Measurements from ENCODE around the gene CPNE2.

The CPNE2 gene

GRCh38 chr16:57127836-57128235, 35.5 kb downstream of the CPNE2 start:
- no peak for DNase-seq
- peaks cover 0 to 40% (median 14%) of the 10 kb centered on the region in 4 experiments for H3K4me1 ChIP-seq (ENCODE audit: control extremely low read depth in 1 of 4, control insufficient read depth in 4 of 4, insufficient read depth in 4 of 4, low read length in 3 of 4)
- ChIA-PET CTCF (interaction anchor here (1.0 to 3.9 kb wide), 6 partner anchors 8 to 46 kb away, joined by 3 to 20 read pairs (median 4); partner anchors contain the start of gene CPNE2), POLR2A (no interaction called here)
- H3K9me3 ChIP-seq (ENCODE audit: control extremely low read depth in 1 of 5, control insufficient read depth in 4 of 5, insufficient read depth in 2 of 5, low read depth in 1 of 5, low read length in 4 of 5) = no peaks in the 10 kb centered on the region
- H3K36me3 ChIP-seq (ENCODE audit: control insufficient read depth in 4 of 4, insufficient read depth in 4 of 4, low read length in 3 of 4) = peaks cover 2 to 33% (median 14%) of the 10 kb centered on the region in 4 experiments
- H3K27ac ChIP-seq (ENCODE audit: insufficient read depth in 1 of 2, low read depth in 1 of 2, low read length in 2 of 2, poor library complexity in 1 of 2, severe bottlenecking in 2 of 2) = no peak overlapping the region
- H3K27me3 ChIP-seq (replicated peaks in 2 of 5; ENCODE audit: control insufficient read depth in 4 of 5, insufficient read depth in 5 of 5, low read length in 4 of 5) = no peaks in the 10 kb centered on the region
- no peak overlapping the region for H3K4me3 ChIP-seq (ENCODE audit: control insufficient read depth in 1 of 7, extremely low read depth in 1 of 7, insufficient read depth in 4 of 7, low read depth in 2 of 7, low read length in 6 of 7)
- WGBS (ENCODE audit: insufficient coverage) = 100% methylated on average over 1 of the region's 7 CpGs

GRCh38 chr16:57128771-57129389, 36.5 kb downstream of the CPNE2 start:
- H3K4me1 ChIP-seq (ENCODE audit: control extremely low read depth in 1 of 4, control insufficient read depth in 4 of 4, insufficient read depth in 4 of 4, low read length in 3 of 4) = peaks cover 0 to 41% (median 14%) of the 10 kb centered on the region in 4 experiments
- DNase-seq = peak in 2 of 3 donors; percentile 57 to 77
- WGBS (ENCODE audit: insufficient coverage) = 39% methylated on average over 7 of the region's 11 CpGs
- H3K27ac ChIP-seq (ENCODE audit: insufficient read depth in 1 of 2, low read depth in 1 of 2, low read length in 2 of 2, poor library complexity in 1 of 2, severe bottlenecking in 2 of 2) = no peak overlapping the region
- no peak overlapping the region for H3K4me3 ChIP-seq (ENCODE audit: control insufficient read depth in 1 of 7, extremely low read depth in 1 of 7, insufficient read depth in 4 of 7, low read depth in 2 of 7, low read length in 6 of 7)
- no peaks in the 10 kb centered on the region for H3K9me3 ChIP-seq (ENCODE audit: control extremely low read depth in 1 of 5, control insufficient read depth in 4 of 5, insufficient read depth in 2 of 5, low read depth in 1 of 5, low read length in 4 of 5)
- ChIA-PET CTCF (interaction anchor here (1.3 to 3.9 kb wide), 7 partner anchors 9 to 35 kb away, joined by 3 to 20 read pairs (median 4); partner anchors contain the start of gene CPNE2), POLR2A (no interaction called here)
- H3K27me3 ChIP-seq (replicated peaks in 2 of 5; ENCODE audit: control insufficient read depth in 4 of 5, insufficient read depth in 5 of 5, low read length in 4 of 5) = no peaks in the 10 kb centered on the region
- H3K36me3 ChIP-seq (ENCODE audit: control insufficient read depth in 4 of 4, insufficient read depth in 4 of 4, low read length in 3 of 4) = peaks cover 2 to 36% (median 10%) of the 10 kb centered on the region in 4 experiments

GRCh38 chr16:57130950-57131321, 38.6 kb downstream of the CPNE2 start:
- DNase-seq = no peak
- Histone ChIP-seq H3K4me1 (ENCODE audit: control extremely low read depth in 1 of 4, control insufficient read depth in 4 of 4, insufficient read depth in 4 of 4, low read length in 3 of 4) (peaks cover 0 to 59% (median 24%) of the 10 kb centered on the region in 4 experiments), H3K27me3 (replicated peaks in 2 of 5; ENCODE audit: control insufficient read depth in 4 of 5, insufficient read depth in 5 of 5, low read length in 4 of 5) (no peaks in the 10 kb centered on the region), H3K4me3 (ENCODE audit: control insufficient read depth in 1 of 7, extremely low read depth in 1 of 7, insufficient read depth in 4 of 7, low read depth in 2 of 7, low read length in 6 of 7) (no peak overlapping the region), H3K36me3 (ENCODE audit: control insufficient read depth in 4 of 4, insufficient read depth in 4 of 4, low read length in 3 of 4) (peaks cover 0 to 25% (median 6%) of the 10 kb centered on the region in 4 experiments), H3K9me3 (ENCODE audit: control extremely low read depth in 1 of 5, control insufficient read depth in 4 of 5, insufficient read depth in 2 of 5, low read depth in 1 of 5, low read length in 4 of 5) (no peaks in the 10 kb centered on the region), H3K27ac (ENCODE audit: insufficient read depth in 1 of 2, low read depth in 1 of 2, low read length in 2 of 2, poor library complexity in 1 of 2, severe bottlenecking in 2 of 2) (no peak overlapping the region)
- ChIA-PET CTCF (interaction anchor here (2.2 kb wide), 1 partner anchor 38 kb away, joined by 7 read pairs; the partner anchor contains the start of gene CPNE2), POLR2A (no interaction called here)
- 93% methylated on average over 6 of the region's 6 CpGs for WGBS (ENCODE audit: insufficient coverage)

- Histone ChIP-seq H3K9me3 (ENCODE audit: control extremely low read depth in 1 of 5, control insufficient read depth in 4 of 5, insufficient read depth in 2 of 5, low read depth in 1 of 5, low read length in 4 of 5) (no peaks in the 10 kb centered on the region), H3K36me3 (ENCODE audit: control insufficient read depth in 4 of 4, insufficient read depth in 4 of 4, low read length in 3 of 4) (peaks cover 0 to 22% (median 3%) of the 10 kb centered on the region in 4 experiments), H3K4me1 (ENCODE audit: control extremely low read depth in 1 of 4, control insufficient read depth in 4 of 4, insufficient read depth in 4 of 4, low read length in 3 of 4) (peaks cover 0 to 59% (median 24%) of the 10 kb centered on the region in 4 experiments), H3K27ac (ENCODE audit: insufficient read depth in 1 of 2, low read depth in 1 of 2, low read length in 2 of 2, poor library complexity in 1 of 2, severe bottlenecking in 2 of 2) (no peak overlapping the region), H3K4me3 (ENCODE audit: control insufficient read depth in 1 of 7, extremely low read depth in 1 of 7, insufficient read depth in 4 of 7, low read depth in 2 of 7, low read length in 6 of 7) (no peak overlapping the region), H3K27me3 (replicated peaks in 2 of 5; ENCODE audit: control insufficient read depth in 4 of 5, insufficient read depth in 5 of 5, low read length in 4 of 5) (no peaks in the 10 kb centered on the region)
- WGBS (ENCODE audit: insufficient coverage) = 95% methylated on average over 14 of the region's 17 CpGs
- no peak for DNase-seq
- ChIA-PET CTCF (interaction anchor here (2.2 kb wide), 1 partner anchor 38 kb away, joined by 7 read pairs; the partner anchor contains the start of gene CPNE2), POLR2A (no interaction called here)
Measured at GRCh38 chr16:57131351-57131970, 39.1 kb downstream of the CPNE2 start.

DNA sequence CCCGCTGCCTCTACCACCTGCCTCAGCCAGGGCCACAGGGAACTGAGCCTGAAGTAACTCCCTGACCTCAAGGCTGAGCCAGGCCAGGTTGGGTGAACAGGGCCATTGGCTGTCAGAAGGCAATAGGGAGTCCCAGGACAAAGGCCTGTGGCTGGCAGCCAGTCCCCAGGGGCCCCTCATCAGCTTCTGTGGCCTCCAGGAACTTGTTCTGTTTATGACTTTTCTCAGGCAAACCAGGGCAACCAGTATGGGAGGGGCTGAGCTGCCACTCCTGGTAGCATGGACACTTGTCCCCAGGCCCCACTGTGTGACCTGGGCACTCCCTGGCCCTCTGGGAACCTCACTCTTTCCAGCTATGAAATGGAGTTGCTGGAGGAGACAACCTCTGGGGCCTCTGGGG, 40.1 kb downstream of the CPNE2 start:
- Histone ChIP-seq H3K27ac (ENCODE audit: insufficient read depth in 1 of 2, low read depth in 1 of 2, low read length in 2 of 2, poor library complexity in 1 of 2, severe bottlenecking in 2 of 2) (no peak overlapping the region), H3K4me3 (ENCODE audit: control insufficient read depth in 1 of 7, extremely low read depth in 1 of 7, insufficient read depth in 4 of 7, low read depth in 2 of 7, low read length in 6 of 7) (no peak overlapping the region), H3K9me3 (ENCODE audit: control extremely low read depth in 1 of 5, control insufficient read depth in 4 of 5, insufficient read depth in 2 of 5, low read depth in 1 of 5, low read length in 4 of 5) (no peaks in the 10 kb centered on the region), H3K36me3 (ENCODE audit: control insufficient read depth in 4 of 4, insufficient read depth in 4 of 4, low read length in 3 of 4) (peaks cover 0 to 16% (median 6%) of the 10 kb centered on the region in 4 experiments), H3K27me3 (replicated peaks in 2 of 5; ENCODE audit: control insufficient read depth in 4 of 5, insufficient read depth in 5 of 5, low read length in 4 of 5) (no peaks in the 10 kb centered on the region), H3K4me1 (ENCODE audit: control extremely low read depth in 1 of 4, control insufficient read depth in 4 of 4, insufficient read depth in 4 of 4, low read length in 3 of 4) (peaks cover 0 to 59% (median 24%) of the 10 kb centered on the region in 4 experiments)
- no peak for DNase-seq
- 100% methylated on average over 1 of the region's 1 CpG for WGBS (ENCODE audit: insufficient coverage)
- CTCF ChIA-PET = interaction anchor here (1.3 to 2.2 kb wide), 2 partner anchors 17 to 39 kb away, joined by 4 to 7 read pairs; partner anchors contain the start of gene CPNE2
- POLR2A ChIA-PET = no interaction called here

GRCh38 chr16:57133031-57133430, 40.6 kb downstream of the CPNE2 start:
- Histone ChIP-seq H3K27ac (ENCODE audit: insufficient read depth in 1 of 2, low read depth in 1 of 2, low read length in 2 of 2, poor library complexity in 1 of 2, severe bottlenecking in 2 of 2) (no peak overlapping the region), H3K36me3 (ENCODE audit: control insufficient read depth in 4 of 4, insufficient read depth in 4 of 4, low read length in 3 of 4) (peaks cover 0 to 13% (median 9%) of the 10 kb centered on the region in 4 experiments), H3K4me1 (ENCODE audit: control extremely low read depth in 1 of 4, control insufficient read depth in 4 of 4, insufficient read depth in 4 of 4, low read length in 3 of 4) (peaks cover 0 to 56% (median 24%) of the 10 kb centered on the region in 4 experiments), H3K4me3 (ENCODE audit: control insufficient read depth in 1 of 7, extremely low read depth in 1 of 7, insufficient read depth in 4 of 7, low read depth in 2 of 7, low read length in 6 of 7) (no peak overlapping the region), H3K27me3 (replicated peaks in 2 of 5; ENCODE audit: control insufficient read depth in 4 of 5, insufficient read depth in 5 of 5, low read length in 4 of 5) (no peaks in the 10 kb centered on the region), H3K9me3 (ENCODE audit: control extremely low read depth in 1 of 5, control insufficient read depth in 4 of 5, insufficient read depth in 2 of 5, low read depth in 1 of 5, low read length in 4 of 5) (no peaks in the 10 kb centered on the region)
- ChIA-PET POLR2A (no interaction called here), CTCF (interaction anchor here (1.3 kb wide), 1 partner anchor 17 kb away, joined by 4 read pairs; no protein-coding TSS in a partner anchor)
- WGBS (ENCODE audit: insufficient coverage) = 90% methylated on average over 2 of the region's 4 CpGs
- no peak for DNase-seq

DNA sequence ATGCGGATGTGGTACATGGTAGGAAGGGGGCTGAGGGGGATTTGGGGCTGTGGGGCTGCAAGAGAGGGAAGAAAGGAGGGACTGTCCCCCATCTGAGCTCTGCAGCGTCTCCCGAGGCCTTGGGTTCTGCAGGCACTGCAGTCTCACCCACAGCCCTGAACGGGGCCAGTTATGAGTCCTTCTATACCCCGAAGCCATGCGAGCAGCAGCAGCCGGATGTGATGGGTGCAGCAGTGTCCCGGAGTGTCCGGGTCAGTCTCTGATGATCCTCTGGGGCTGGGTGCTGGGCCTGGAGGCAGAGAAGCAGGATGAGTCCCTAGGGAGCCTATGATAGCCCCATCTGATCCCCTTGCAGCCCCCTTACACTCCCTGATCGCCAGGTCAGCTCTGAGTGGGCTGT, 41.5 kb downstream of the CPNE2 start:
- Histone ChIP-seq H3K4me1 (ENCODE audit: control extremely low read depth in 1 of 4, control insufficient read depth in 4 of 4, insufficient read depth in 4 of 4, low read length in 3 of 4) (peaks cover 0 to 52% (median 18%) of the 10 kb centered on the region in 4 experiments), H3K4me3 (ENCODE audit: control insufficient read depth in 1 of 7, extremely low read depth in 1 of 7, insufficient read depth in 4 of 7, low read depth in 2 of 7, low read length in 6 of 7) (no peak overlapping the region), H3K27ac (ENCODE audit: insufficient read depth in 1 of 2, low read depth in 1 of 2, low read length in 2 of 2, poor library complexity in 1 of 2, severe bottlenecking in 2 of 2) (peak overlapping the region in 1 of 2 experiments; percentile 14), H3K36me3 (ENCODE audit: control insufficient read depth in 4 of 4, insufficient read depth in 4 of 4, low read length in 3 of 4) (peaks cover 0 to 16% (median 10%) of the 10 kb centered on the region in 4 experiments), H3K9me3 (ENCODE audit: control extremely low read depth in 1 of 5, control insufficient read depth in 4 of 5, insufficient read depth in 2 of 5, low read depth in 1 of 5, low read length in 4 of 5) (no peaks in the 10 kb centered on the region), H3K27me3 (replicated peaks in 2 of 5; ENCODE audit: control insufficient read depth in 4 of 5, insufficient read depth in 5 of 5, low read length in 4 of 5) (no peaks in the 10 kb centered on the region)
- ChIA-PET POLR2A (no interaction called here), CTCF (interaction anchor here (1.3 to 3.0 kb wide), 3 partner anchors 8 to 19 kb away, joined by 4 to 11 read pairs (median 5); no protein-coding TSS in a partner anchor)
- no peak for DNase-seq
- 93% methylated on average over 9 of the region's 10 CpGs for WGBS (ENCODE audit: insufficient coverage)
